Neural crest cell (in vitro differentiated cells): ENCODE measurements around the gene TPP2. TPM values are rescaled to one million over a fixed set of nuclear protein-coding genes. Genes with fewer than 3 reads are reported as not detected.

Experiments used
- DNase-seq: peaks from one replicate; pipeline ENCODE4 v3.0.0; 2021; ENCODE audit warnings: low read depth, mixed read lengths, low spot score
- H3K27ac Mint-ChIP-seq: one replicate; pipeline ENCODE4 v1.8.0; 2021; ENCODE audit warnings: mild to moderate bottlenecking, mixed read lengths; ENCODE audit not compliant: unreplicated experiment
- H3K27me3 Mint-ChIP-seq: 2 replicates; pipeline ENCODE4 v1.8.0; 2021; ENCODE audit warnings: low read depth, mild to moderate bottlenecking, mixed read lengths
- H3K36me3 Mint-ChIP-seq: 2 replicates; pipeline ENCODE4 v1.8.0; 2021; ENCODE audit warnings: low read depth, mild to moderate bottlenecking, mixed read lengths
- H3K4me1 Mint-ChIP-seq: 2 replicates; pipeline ENCODE4 v1.8.0; 2021; ENCODE audit warnings: mixed read lengths
- H3K4me3 Mint-ChIP-seq: one replicate; pipeline ENCODE4 v1.8.0; 2021; ENCODE audit warnings: mild to moderate bottlenecking, mixed read lengths
- H3K9me3 Mint-ChIP-seq: 2 replicates; pipeline ENCODE4 v1.8.0; 2021; ENCODE audit warnings: mixed read lengths
- total RNA-seq: library from RNA; stranded (reverse); gene quantifications from 2 replicates; pipeline ENCODE4 v1.2.1, GENCODE V29; 2021
- TF ChIP-seq, protein P1 (sequence below): fragments of 200-600 bp; sonication (generic); conservative IDR thresholded peaks from 2 replicates; pipeline ENCODE4 v1.5.0; 2021; ENCODE audit warnings: antibody characterized with exemption, mild to moderate bottlenecking

Gene TPP2
- total RNA-seq, 1 donor from 2014 or later: 62.7 TPM

- H3K36me3 Mint-ChIP-seq: no peaks in the 10 kb centered on the region
- DNase-seq: no peak
- H3K27ac Mint-ChIP-seq: no peak overlapping the region
- H3K4me3 Mint-ChIP-seq: no peak overlapping the region
- H3K9me3 Mint-ChIP-seq: no peaks in the 10 kb centered on the region
- TF ChIP-seq, protein P1, sequence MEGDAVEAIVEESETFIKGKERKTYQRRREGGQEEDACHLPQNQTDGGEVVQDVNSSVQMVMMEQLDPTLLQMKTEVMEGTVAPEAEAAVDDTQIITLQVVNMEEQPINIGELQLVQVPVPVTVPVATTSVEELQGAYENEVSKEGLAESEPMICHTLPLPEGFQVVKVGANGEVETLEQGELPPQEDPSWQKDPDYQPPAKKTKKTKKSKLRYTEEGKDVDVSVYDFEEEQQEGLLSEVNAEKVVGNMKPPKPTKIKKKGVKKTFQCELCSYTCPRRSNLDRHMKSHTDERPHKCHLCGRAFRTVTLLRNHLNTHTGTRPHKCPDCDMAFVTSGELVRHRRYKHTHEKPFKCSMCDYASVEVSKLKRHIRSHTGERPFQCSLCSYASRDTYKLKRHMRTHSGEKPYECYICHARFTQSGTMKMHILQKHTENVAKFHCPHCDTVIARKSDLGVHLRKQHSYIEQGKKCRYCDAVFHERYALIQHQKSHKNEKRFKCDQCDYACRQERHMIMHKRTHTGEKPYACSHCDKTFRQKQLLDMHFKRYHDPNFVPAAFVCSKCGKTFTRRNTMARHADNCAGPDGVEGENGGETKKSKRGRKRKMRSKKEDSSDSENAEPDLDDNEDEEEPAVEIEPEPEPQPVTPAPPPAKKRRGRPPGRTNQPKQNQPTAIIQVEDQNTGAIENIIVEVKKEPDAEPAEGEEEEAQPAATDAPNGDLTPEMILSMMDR: no peak
- H3K27me3 Mint-ChIP-seq: peaks cover 28% of the 10 kb centered on the region
- no peaks in the 10 kb centered on the region for H3K4me1 Mint-ChIP-seq
Measured at GRCh38 chr13:102584434-102584833, 12.4 kb upstream of the TPP2 start.

DNA sequence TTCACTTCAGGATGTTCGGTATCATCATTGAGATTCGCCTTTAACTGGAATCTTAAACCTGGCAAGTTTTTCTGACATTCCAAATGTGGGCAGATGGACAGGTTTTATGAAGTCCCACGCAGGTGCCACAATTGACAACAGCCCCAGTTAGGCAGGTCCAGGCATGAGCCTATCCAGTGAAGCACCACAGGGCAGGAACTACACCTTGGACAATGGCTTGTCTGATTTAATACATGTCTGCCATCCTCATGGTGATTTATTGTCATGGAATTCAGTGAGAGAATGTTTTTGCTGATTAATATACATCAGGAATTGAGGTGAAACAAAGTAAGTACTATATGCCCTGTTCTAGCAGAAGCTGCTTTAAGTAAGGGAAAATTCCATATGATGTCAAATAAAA, 10.2 kb upstream of the TPP2 start:
- H3K36me3 Mint-ChIP-seq: no peaks in the 10 kb centered on the region
- no peak for DNase-seq
- H3K4me3 Mint-ChIP-seq: no peak overlapping the region
- H3K4me1 Mint-ChIP-seq: no peaks in the 10 kb centered on the region
- H3K27ac Mint-ChIP-seq: no peak overlapping the region
- TF ChIP-seq, protein P1: no peak
- H3K27me3 Mint-ChIP-seq: peaks cover 22% of the 10 kb centered on the region
- H3K9me3 Mint-ChIP-seq: no peaks in the 10 kb centered on the region

DNA sequence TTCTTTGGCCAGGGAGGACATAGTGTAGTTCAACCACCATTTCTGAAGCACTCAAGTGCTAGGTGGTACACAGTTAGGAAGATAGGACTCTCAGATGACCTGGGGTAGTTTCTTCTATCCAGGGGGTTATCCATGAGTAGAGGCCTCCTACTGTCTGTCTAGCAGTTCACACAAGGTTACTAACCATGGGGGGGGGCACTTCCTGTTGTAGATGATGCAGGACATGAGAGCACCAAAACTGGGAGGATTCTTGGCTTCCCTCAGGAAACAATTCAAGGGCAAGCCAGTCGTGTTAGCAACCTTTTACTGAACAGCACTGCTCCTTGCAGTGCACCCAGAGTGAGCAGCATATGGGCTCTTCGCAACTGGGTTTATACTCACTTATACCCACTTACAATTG, 8.9 kb upstream of the TPP2 start:
- peaks cover 15% of the 10 kb centered on the region for H3K27me3 Mint-ChIP-seq
- DNase-seq: no peak
- no peaks in the 10 kb centered on the region for H3K9me3 Mint-ChIP-seq
- H3K27ac Mint-ChIP-seq: no peak overlapping the region
- TF ChIP-seq, protein P1: no peak
- H3K36me3 Mint-ChIP-seq: no peaks in the 10 kb centered on the region
- H3K4me3 Mint-ChIP-seq: no peak overlapping the region
- peaks cover 5% of the 10 kb centered on the region for H3K4me1 Mint-ChIP-seq

DNA sequence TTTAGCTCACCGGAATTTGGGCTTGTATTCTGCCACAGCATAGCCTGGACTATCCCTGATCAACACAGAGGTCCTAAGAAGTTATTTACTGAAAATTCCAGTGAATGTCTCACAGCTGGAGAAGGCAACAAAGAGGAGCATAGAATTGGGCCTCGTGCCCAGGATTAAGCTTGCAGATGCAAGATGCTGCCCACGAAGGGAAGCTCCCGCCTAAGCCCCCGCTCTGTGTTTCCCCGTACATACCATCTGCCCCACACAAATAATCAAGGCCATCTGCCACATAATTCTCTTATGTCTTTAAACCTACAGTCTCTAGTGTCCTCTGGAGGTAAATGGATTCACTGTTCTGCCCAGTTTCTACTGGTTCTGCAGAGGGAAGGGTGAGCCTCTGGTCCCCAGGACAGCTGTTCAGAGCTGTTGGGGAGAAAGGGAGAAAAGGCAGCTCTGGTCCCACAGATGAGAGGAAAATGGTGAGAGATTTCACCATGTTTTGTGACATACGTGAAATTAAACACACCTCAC, 7.4 kb upstream of the TPP2 start:
- TF ChIP-seq, protein P1: no peak
- Mint-ChIP-seq H3K4me1 (peaks cover 5% of the 10 kb centered on the region), H3K27me3 (peaks cover 4% of the 10 kb centered on the region), H3K27ac (no peak overlapping the region), H3K9me3 (no peaks in the 10 kb centered on the region), H3K36me3 (no peaks in the 10 kb centered on the region), H3K4me3 (no peak overlapping the region)
- DNase-seq: no peak

DNA sequence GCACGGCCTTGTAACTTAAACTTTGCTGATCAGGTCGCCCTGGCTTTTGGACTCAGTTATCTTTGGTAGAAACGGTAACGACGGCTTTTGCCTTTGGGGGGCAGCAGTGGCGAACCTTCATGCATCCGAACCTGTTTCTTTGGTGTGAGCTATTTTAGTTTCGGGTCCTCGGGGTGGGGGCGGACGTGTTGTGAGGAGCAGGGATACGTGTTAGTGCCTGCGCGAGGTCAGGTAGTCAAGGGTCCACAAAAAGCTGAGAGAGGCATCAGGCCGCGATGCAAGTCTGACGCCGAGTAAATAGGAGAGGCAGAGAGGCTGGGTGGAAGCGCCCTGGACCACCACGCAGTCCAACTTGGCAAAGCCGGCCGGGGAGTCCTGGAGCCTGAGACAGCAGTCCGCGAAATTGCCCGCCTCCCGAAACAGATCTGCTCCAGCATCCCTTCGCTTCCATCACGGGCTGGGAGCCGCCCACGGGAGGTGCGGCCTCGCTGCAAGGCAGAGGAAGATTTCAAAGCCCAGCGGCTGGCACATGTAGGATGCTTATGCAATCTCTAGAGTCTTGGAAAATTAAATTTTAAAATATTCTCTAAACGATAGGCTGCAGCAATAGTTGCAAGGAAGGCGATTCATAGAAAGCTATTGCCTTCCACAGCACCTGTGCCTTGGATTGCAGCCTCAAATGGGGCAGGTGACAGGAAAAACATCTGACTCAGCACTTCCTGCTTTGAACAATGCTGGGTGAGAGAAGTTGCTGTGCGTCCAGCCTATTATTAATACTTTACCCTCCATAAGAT, 4.6 kb upstream of the TPP2 start:
- no peaks in the 10 kb centered on the region for H3K36me3 Mint-ChIP-seq
- H3K27ac Mint-ChIP-seq: peak overlapping the region; percentile 4
- no peaks in the 10 kb centered on the region for H3K9me3 Mint-ChIP-seq
- H3K4me3 Mint-ChIP-seq: peak overlapping the region; percentile 92
- peaks cover 18% of the 10 kb centered on the region for H3K4me1 Mint-ChIP-seq
- TF ChIP-seq, protein P1: peak; percentile 71
- DNase-seq: peak; percentile 69
- H3K27me3 Mint-ChIP-seq: no peaks in the 10 kb centered on the region
